ENCODE results near the gene THSD4. TPM values are rescaled to one million over a fixed set of nuclear protein-coding genes. Genes with fewer than 3 reads are reported as not detected.

The THSD4 gene
- total and polyA plus RNA-seq, 2 of the 8 experiments (the other 6 are each of a cell fraction or from before 2014, with no cell fraction given), result 2.5 to 6.2 TPM

- TF ChIP-seq CHD7 (IDR thresholded peaks at IDR 0.05; ENCODE audit: insufficient replicate concordance, low read length), result no peak
Observed at GRCh38 chr15:71564217-71564616, 448.9 kb downstream of the THSD4 start (continued).

All from H1 (cell line).